ENCODE results near the gene PDXP.

- TF ChIP-seq CTCF (IDR thresholded peaks at IDR 0.05) = no peak
- no peak for TF ChIP-seq REST (IDR thresholded peaks at IDR 0.05; ENCODE audit: insufficient read depth in 1 of 2, low read depth in 2 of 2, low read length in 1 of 2)
- no peak for TF ChIP-seq POLR2AphosphoS5 (IDR thresholded peaks at IDR 0.05; ENCODE audit: low read depth, low read length)
- no peak for TF ChIP-seq SIN3A (IDR thresholded peaks at IDR 0.05; ENCODE audit: borderline replicate concordance, insufficient read depth, low read depth, low read length)
These were observed 27.6 kb upstream of the PDXP start for GRCh38 chr22:37630839-37631435.

Measured in Panc1 (cell line).